Daoy (cell line): ENCODE results near the gene CD248. TPM values are rescaled to one million over a fixed set of nuclear protein-coding genes. Genes with fewer than 3 reads are reported as not detected.
A peak's percentile ranks its signal among the peaks of the same experiment; 100 is the strongest.
"Not testable (repeated sequence)": the region's sequence is repeated elsewhere in the genome, so short reads cannot be mapped to it uniquely, and the experiment has no call there.

Source experiments
- DNase-seq: peaks from one replicate; pipeline ENCODE4 v3.0.0-alpha.2; 2015; ENCODE audit warnings: low read depth
- total RNA-seq: library from RNA; depleted of rRNA; stranded (reverse); fragments of >200 nt; shearing (Covaris generic); gene quantifications from 2 replicates; pipeline ENCODE4 v1.2.3, GENCODE V29; 2014

CD248 gene
- total RNA-seq, 1 experiment from 2014 or later: 0.06 TPM

DNA sequence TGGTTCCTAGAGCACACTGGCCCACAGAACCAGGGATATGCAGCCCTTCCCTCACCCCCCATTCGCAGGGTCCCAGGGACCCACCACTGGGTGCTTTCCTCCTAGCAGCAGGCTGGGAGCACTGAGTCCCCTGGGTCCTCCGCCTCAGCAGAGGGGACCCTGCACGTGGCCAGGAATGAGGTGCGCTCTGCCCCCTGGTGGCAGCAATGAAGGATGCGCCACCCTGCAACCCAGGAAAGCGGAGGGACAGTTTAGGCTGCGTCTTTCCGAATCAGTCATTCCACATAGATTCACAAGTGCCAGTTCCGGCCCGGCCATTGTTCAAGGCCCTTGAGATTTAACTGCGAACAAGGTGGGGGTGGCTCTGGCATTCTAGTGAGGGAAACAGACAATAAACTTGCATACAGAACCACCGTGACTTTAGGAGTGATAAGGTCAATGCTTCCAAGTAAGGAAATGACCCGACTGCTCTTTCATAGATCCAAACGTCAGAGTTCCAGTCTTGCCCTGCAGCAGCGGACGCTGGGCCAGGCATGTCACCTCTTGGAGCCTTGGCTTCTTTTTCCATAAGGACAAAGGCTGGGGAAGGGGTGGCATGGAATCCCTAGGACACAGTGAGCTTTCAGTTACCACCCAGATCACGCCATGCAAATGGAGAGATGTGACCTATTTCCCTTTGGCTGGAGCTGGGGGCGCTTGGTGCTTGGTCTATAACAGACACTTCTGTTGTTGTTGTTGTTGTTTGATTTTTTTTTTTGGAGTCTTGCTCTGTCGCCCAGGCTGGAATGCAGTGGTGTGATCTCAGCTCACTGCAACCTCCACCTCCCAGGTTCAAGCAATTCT lies 11.7 kb upstream of the CD248 start:
- DNase-seq: peak; percentile 80

DNA sequence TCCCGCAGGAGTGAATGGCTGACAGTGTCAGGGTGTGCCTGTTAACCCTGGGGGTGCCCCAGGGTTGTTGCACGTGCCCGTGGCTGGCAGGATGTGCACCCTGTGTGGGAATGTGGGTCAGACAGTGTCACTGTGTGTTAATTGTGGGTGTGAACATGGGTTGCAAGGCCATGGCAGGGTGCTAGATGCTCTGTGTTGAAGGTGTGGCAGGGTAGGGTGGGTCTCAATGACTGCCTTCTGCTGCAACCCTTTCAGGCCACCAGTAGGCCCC lies 11.1 kb upstream of the CD248 start:
- peak; percentile 27 for DNase-seq

GRCh38 chr11:66327171-66328030 lies 10.6 kb upstream of the CD248 start:
- DNase-seq: peak; percentile 79

DNA sequence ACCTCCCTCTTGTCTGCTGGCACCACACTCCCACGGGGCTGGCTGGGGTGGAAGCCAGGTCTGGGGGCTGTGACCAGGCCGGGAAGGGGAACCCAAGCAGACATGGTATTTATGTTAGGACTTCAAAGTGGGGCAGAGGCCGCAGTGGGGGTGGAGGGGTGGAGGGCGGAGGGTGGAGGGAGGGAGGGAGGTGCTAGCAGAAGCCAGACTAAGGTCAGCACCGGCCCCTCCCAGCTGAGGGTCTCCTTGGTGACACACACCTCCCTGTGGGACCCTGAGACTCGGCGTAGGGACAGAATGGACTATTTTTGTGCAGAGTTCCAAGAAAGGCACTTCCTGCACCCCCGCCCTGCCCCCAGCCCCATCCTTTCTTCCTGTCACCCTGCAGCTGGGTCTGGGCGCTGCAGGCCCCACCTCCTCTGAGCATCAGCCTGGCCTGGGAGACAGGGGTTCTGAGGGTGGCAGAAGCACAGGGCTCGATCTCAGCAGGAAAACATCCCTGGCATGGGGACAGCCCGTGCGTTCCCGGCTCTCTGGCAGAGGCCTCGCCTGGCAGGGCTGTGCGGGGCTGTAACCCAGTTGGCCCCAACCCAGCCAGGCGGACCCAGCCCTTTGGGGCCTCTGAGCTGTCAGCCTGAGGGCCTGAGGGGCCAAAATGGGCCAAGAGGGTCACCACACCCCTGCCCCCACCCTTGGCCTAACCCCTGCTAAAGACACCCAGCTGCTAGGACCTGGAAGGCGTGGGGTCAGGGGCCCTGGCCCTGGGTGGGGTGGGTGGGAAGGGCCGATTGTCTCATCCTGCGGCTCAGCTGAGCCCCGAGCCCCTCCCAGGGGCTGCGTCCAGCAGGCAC lies 9.6 kb upstream of the CD248 start:
- peak; percentile 49 for DNase-seq

- DNase-seq: no peak
These were observed 8.4 kb upstream of the CD248 start for GRCh38 chr11:66325263-66325671.

DNA sequence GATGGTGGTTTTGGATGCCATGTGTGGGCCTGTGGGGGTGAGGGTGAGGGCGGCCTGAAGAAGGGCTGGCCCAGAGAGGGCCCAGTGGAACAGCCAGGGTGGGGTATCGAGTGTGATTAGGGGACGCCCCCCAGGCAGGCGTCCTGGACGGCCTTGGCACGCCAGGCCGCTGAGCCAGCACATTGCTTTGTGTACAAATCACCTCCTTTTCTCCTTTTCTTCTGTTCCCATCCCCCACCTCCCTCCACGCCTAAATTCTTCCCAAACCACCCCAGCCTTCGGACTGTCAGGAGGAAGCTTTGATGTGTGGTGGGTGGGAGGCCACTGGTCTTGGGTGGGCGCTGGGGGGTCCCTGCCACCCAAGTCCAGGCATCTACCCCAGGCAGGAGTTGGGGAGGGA lies 7.8 kb upstream of the CD248 start:
- no peak for DNase-seq

DNA sequence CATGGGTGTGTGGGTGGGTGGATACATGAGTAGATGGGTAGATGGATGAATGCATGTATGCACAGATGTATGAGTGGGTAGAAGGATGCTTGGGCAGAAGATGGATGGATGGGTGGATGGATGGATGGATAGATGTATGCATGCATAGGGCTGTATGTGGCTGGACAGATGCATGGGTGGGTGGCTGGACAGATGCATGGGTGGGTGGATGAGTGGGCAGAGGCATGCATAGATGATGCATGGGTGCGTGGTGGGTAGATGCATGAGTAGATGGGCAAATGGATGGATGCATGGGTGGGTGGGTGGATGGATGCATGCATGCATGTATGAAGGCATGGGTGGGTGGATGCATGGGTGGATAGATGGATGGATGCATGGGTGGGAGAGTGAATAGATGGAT lies 6.8 kb upstream of the CD248 start:
- no peak for DNase-seq

GRCh38 chr11:66322732-66323427 lies 6.0 kb upstream of the CD248 start:
- DNase-seq: no peak

GRCh38 chr11:66321606-66322005 lies 4.8 kb upstream of the CD248 start:
- no peak for DNase-seq

GRCh38 chr11:66320748-66321147 lies 3.9 kb upstream of the CD248 start:
- not testable (repeated sequence) for DNase-seq

- not testable (repeated sequence) for DNase-seq
These were observed 3.4 kb upstream of the CD248 start for GRCh38 chr11:66320289-66320688.

GRCh38 chr11:66318600-66318970 lies 1.7 kb upstream of the CD248 start:
- DNase-seq: no peak

DNA sequence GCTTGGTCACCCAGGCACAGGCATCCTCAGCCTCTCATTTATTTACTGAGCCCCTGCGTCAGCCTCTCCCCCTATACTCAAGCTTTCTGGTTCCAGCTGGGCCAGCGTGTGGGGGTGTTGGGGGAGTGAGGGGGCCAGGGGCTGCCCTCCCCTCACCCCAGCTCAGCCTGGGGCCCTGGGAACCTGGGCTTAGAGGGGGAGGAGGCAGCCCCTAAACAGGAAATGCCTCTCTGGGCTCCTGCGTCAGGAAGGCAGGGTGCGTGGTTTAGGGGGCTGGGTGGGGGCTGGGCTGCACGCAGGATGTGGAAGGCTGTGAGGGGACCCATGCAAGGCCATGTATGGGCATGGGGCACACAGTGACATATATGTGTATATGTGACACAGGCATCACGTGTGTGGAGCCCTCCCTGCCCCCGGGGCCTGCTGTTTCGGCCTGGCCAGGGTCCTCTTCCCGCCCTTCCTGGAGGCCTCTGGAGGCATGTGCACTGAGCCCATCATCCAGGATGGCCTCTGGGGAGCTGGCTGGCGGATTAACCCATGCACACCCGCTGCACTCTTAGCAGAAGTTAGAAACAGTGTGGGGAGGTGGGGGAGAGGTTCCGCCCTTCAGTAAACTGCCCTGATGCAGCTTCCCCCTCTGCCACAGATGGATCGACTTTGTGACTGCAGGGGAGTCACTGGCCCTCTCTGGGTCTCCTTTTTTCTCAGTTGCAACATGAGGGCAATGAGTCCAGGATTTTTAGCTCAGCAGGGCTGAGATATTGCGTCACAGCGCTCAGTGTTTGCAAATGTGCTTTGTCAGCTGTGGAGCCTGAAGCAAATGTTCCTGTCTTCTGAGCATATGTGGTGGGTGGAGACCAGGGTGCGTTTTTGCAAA lies 1.1 kb upstream of the CD248 start:
- no peak for DNase-seq

GRCh38 chr11:66317322-66317722 lies 478 bp upstream of the CD248 start:
- DNase-seq: no peak

GRCh38 chr11:66315921-66316811 lies 678 bp downstream of the CD248 start:
- DNase-seq: no peak

GRCh38 chr11:66315498-66315885 lies 1.4 kb downstream of the CD248 start:
- DNase-seq: no peak

GRCh38 chr11:66314561-66315497 lies 2.0 kb downstream of the CD248 start:
- DNase-seq: no peak

DNA sequence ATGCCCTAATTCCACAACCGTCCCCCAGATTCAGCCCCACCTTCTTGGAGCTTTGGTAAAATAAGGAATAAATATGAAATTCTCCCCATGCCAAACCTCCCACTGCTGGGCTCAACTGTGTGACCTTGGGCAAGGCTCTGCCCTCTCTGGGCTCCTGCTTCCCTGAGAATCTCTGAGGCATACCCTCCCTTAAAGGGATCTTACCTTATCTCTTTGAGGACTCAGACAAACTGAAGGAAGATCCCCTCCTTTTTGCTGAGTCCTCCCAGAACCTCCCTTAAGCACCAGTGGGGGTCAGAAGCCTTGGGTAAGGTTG lies 2.7 kb downstream of the CD248 start:
- DNase-seq: no peak
